B cell (primary cell): ENCODE measurements around the gene TPO.

Experiments
- EZH2 ChIP-seq: IDR thresholded peaks from 2 replicates; pipeline ENCODE4 v1.6.1; 2012; ENCODE audit warnings: borderline replicate concordance, low read depth, mild to moderate bottlenecking, moderate library complexity, low read length; ENCODE audit not compliant: insufficient read depth, poor library complexity, severe bottlenecking
- TF ChIP-seq, protein P1 (sequence below): fragments of 200-600 bp; IDR thresholded peaks from one replicate; pipeline ENCODE4 v1.8.0; 2022; ENCODE audit warnings: antibody characterized with exemption, mild to moderate bottlenecking

DNA sequence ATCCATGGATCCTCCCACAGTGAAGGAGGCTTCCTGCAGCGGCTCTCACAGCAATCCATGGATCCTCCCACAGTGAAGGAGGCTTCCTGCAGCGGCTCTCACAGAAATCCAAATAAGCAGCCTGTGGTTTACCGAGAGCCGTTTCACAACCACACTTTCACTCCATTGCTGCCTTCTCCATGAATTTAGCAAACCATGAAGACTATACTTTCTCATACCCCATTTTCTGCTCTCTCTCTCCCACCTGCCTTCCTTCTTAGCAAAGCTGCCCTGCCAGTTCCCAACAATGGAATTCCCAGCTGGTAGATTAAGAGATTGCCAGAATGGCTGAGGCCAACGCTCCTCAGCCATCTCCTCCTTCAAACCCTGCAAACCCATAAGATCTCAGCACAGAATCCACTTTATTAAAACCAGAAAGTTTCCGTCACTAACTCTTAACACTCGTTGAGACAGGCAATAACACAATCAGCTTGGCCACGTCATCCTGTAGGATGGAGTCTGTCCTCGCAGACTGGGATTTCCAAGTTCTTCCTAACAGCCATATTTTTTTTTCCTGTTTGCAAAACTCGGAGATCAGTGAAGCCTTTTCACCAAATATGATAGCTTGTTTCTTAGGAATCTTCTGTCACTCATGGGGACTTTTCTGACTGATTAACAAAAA is 168.8 kb downstream of the TPO start:
- TF ChIP-seq, protein P1, sequence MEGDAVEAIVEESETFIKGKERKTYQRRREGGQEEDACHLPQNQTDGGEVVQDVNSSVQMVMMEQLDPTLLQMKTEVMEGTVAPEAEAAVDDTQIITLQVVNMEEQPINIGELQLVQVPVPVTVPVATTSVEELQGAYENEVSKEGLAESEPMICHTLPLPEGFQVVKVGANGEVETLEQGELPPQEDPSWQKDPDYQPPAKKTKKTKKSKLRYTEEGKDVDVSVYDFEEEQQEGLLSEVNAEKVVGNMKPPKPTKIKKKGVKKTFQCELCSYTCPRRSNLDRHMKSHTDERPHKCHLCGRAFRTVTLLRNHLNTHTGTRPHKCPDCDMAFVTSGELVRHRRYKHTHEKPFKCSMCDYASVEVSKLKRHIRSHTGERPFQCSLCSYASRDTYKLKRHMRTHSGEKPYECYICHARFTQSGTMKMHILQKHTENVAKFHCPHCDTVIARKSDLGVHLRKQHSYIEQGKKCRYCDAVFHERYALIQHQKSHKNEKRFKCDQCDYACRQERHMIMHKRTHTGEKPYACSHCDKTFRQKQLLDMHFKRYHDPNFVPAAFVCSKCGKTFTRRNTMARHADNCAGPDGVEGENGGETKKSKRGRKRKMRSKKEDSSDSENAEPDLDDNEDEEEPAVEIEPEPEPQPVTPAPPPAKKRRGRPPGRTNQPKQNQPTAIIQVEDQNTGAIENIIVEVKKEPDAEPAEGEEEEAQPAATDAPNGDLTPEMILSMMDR = no peak
- no peak for TF ChIP-seq EZH2
